Skeletal muscle cell (primary cell): ENCODE measurements around the gene LRRC31.

Experiments
- DNase-seq: peaks from one replicate; pipeline ENCODE4 v3.0.0-alpha.2; 2010; ENCODE audit warnings: low read depth
- H3K4me3 ChIP-seq: 2 replicates; pipeline ENCODE4 v1.5.1; 2011; ENCODE audit warnings: low read depth, mild to moderate bottlenecking, control low read depth, low read length, moderate library complexity

LRRC31 gene

GRCh38 chr3:169822091-169822490 is 47.6 kb downstream of the LRRC31 start:
- no peak for DNase-seq
- no peak overlapping the region for H3K4me3 ChIP-seq

GRCh38 chr3:169818316-169818715 is 51.4 kb downstream of the LRRC31 start:
- no peak for DNase-seq

GRCh38 chr3:169815590-169816150 is 54.1 kb downstream of the LRRC31 start:
- no peak overlapping the region for H3K4me3 ChIP-seq
- no peak for DNase-seq

More at GRCh38 chr3:169818316-169818715, 51.4 kb downstream of the LRRC31 start:
- H3K4me3 ChIP-seq: no peak overlapping the region

- no peak for DNase-seq
- peak overlapping the region; percentile 28 for H3K4me3 ChIP-seq
Measured at GRCh38 chr3:169813757-169814517, 55.8 kb downstream of the LRRC31 start.

GRCh38 chr3:169813278-169813677 is 56.5 kb downstream of the LRRC31 start:
- DNase-seq: no peak
- peak overlapping the region; percentile 28 for H3K4me3 ChIP-seq

GRCh38 chr3:169812332-169813235 is 57.2 kb downstream of the LRRC31 start, which contains the start of the genes LRRC34 and LRRIQ4:
LRRC34 (minus strand) TSS chr3:169812904; CDS start chr3:169812548, 356 bp downstream.
LRRIQ4 (plus strand) TSS chr3:169812870; CDS start chr3:169821922, 9,052 bp downstream.
- peak within 1 kb of the TSS; percentile 62 for H3K4me3 ChIP-seq
- peak; percentile 29 for DNase-seq

- peak overlapping the region; percentile 62 for H3K4me3 ChIP-seq
- peak; percentile 60 for DNase-seq
Measured at GRCh38 chr3:169811631-169812331, 58.0 kb downstream of the LRRC31 start.

GRCh38 chr3:169809230-169809795 is 60.4 kb downstream of the LRRC31 start:
- H3K4me3 ChIP-seq: no peak overlapping the region
- DNase-seq: no peak

- no peak overlapping the region for H3K4me3 ChIP-seq
- no peak for DNase-seq
Measured at GRCh38 chr3:169804681-169805080, 65.1 kb downstream of the LRRC31 start.

- H3K4me3 ChIP-seq: no peak overlapping the region
- no peak for DNase-seq
Measured at GRCh38 chr3:169792359-169792758, 77.4 kb downstream of the LRRC31 start.

- no peak overlapping the region for H3K4me3 ChIP-seq
- DNase-seq: no peak
Measured at GRCh38 chr3:169790687-169791429, 78.9 kb downstream of the LRRC31 start.

GRCh38 chr3:169790219-169790618 is 79.5 kb downstream of the LRRC31 start:
- no peak overlapping the region for H3K4me3 ChIP-seq
- DNase-seq: no peak
